Activated CD4-positive, alpha-beta memory T cell treated with anti-CD3 and anti-CD28 coated beads, Interleukin-2, amount 10 ng/mL, durations not matched to agents 7 days and 5 days (primary cell): Measurements from ENCODE around the gene MOSMO. TPM values are rescaled to one million over a fixed set of nuclear protein-coding genes. Genes with fewer than 3 reads are reported as not detected.

Source experiments
- CTCF ChIA-PET: fragments of 350-600 bp; sonication (Branson Sonifier 250); formaldehyde crosslinking; loops from one replicate; lab custom pipeline; 2021; ENCODE audit warnings: antibody characterized with exemption, inconsistent platforms; lab: Charles Lee
- POLR2A ChIA-PET: fragments of 350-600 bp; sonication (Branson Sonifier 250); formaldehyde crosslinking; loops from one replicate; lab custom pipeline; 2021; ENCODE audit warnings: antibody characterized with exemption; lab: Charles Lee
- DNase-seq: peaks from one replicate; pipeline ENCODE4 v3.0.0-alpha.2; 2020
- H3K27ac Mint-ChIP-seq: one replicate; pipeline ENCODE4 v1.8.0; 2021; ENCODE audit warnings: mild to moderate bottlenecking, mixed read lengths
- H3K27me3 Mint-ChIP-seq: one replicate; pipeline ENCODE4 v1.8.0; 2021; ENCODE audit warnings: mixed read lengths
- H3K36me3 Mint-ChIP-seq: one replicate; pipeline ENCODE4 v1.8.0; 2021; ENCODE audit warnings: low read depth, mixed read lengths
- H3K4me1 Mint-ChIP-seq: one replicate; pipeline ENCODE4 v1.8.0; 2021; ENCODE audit warnings: mixed read lengths
- H3K4me3 Mint-ChIP-seq: one replicate; pipeline ENCODE4 v1.8.0; 2021; ENCODE audit warnings: mild to moderate bottlenecking, mixed read lengths
- H3K9me3 Mint-ChIP-seq: one replicate; pipeline ENCODE4 v1.8.0; 2021; ENCODE audit warnings: mixed read lengths
- total RNA-seq, 2 experiments: library from RNA; stranded (reverse); gene quantifications; one replicate each; pipeline ENCODE4 v1.2.3, GENCODE V29; 2021

MOSMO gene
- total RNA-seq, 2 experiments from 2014 or later, result 12.1 to 13.0 TPM

- no peak for DNase-seq
- H3K27me3 Mint-ChIP-seq, result no peaks in the 10 kb centered on the region
- POLR2A ChIA-PET, result no interaction called here
- CTCF ChIA-PET, result interaction anchor here (1.9 to 5.9 kb wide), 3 partner anchors 18 to 80 kb away, joined by 9 to 319 read pairs (median 19); partner anchors contain the start of genes MOSMO and PDZD9
- peaks cover 4% of the 10 kb centered on the region for H3K36me3 Mint-ChIP-seq
- no peak overlapping the region for H3K27ac Mint-ChIP-seq
- H3K4me1 Mint-ChIP-seq, result peaks cover 3% of the 10 kb centered on the region
- no peaks in the 10 kb centered on the region for H3K9me3 Mint-ChIP-seq
- H3K4me3 Mint-ChIP-seq, result no peak overlapping the region
These were observed 73.1 kb downstream of the MOSMO start for GRCh38 chr16:22081050-22081449.

GRCh38 chr16:22086440-22086839 lies 78.5 kb downstream of the MOSMO start:
- ChIA-PET CTCF (no interaction called here), POLR2A (no interaction called here)
- Mint-ChIP-seq H3K4me1 (no peaks in the 10 kb centered on the region), H3K27me3 (no peaks in the 10 kb centered on the region), H3K27ac (no peak overlapping the region), H3K4me3 (no peak overlapping the region), H3K36me3 (peaks cover 6% of the 10 kb centered on the region), H3K9me3 (no peaks in the 10 kb centered on the region)
- no peak for DNase-seq

DNA sequence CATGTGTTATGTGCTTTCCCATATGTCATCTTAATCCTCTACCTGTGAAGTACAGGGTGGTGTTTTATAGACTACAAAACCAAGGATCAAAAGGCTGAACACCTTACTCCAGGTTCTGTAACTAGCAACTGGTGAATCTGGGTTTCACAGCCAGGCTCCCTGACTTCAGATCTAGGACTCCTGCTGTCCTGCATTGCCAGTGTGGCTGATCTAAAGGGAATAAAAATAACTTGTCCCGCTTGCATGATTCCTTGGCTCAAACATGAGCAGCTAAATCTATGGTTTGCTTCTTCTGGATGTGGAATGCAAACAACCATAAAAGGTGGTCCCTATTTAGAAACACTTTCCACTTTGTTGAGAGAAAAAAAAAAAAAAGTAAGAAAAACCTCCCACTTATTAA lies 80.7 kb downstream of the MOSMO start:
- Mint-ChIP-seq H3K4me3 (no peak overlapping the region), H3K9me3 (no peaks in the 10 kb centered on the region), H3K27ac (no peak overlapping the region), H3K27me3 (peaks cover 3% of the 10 kb centered on the region), H3K36me3 (peaks cover 6% of the 10 kb centered on the region), H3K4me1 (no peaks in the 10 kb centered on the region)
- ChIA-PET CTCF (interaction anchor here (1.6 to 2.0 kb wide), 3 partner anchors 10 to 100 kb away, joined by 5 to 12 read pairs (median 5); no protein-coding TSS in a partner anchor), POLR2A (no interaction called here)
- no peak for DNase-seq

DNA sequence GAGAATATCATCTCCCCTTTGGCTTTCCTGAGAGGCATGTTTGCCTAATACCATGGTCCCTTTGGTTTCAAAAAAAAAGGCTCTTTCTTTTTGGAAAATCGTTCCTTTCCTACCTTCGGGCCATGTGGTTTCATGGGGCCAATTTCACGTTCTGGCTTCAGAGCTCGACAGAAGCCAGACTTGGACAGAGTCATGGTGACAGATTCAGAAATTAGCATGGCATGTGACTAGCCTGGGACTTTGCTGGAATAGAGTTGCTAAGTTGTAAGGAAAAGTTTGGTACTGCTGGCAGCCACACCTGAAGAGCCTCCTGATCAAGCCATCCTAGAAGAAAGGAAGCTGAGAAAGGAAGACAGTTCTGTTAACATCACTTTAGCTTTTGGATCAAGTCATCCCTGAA lies 82.0 kb downstream of the MOSMO start:
- CTCF ChIA-PET, result interaction anchor here (0.8 to 3.7 kb wide), 7 partner anchors 9 to 102 kb away, joined by 3 to 31 read pairs (median 5); no protein-coding TSS in a partner anchor
- Mint-ChIP-seq H3K4me3 (no peak overlapping the region), H3K4me1 (no peaks in the 10 kb centered on the region), H3K9me3 (no peaks in the 10 kb centered on the region), H3K27me3 (peaks cover 4% of the 10 kb centered on the region), H3K27ac (no peak overlapping the region), H3K36me3 (peaks cover 6% of the 10 kb centered on the region)
- no peak for DNase-seq
- POLR2A ChIA-PET, result no interaction called here

- H3K4me3 Mint-ChIP-seq, result no peak overlapping the region
- POLR2A ChIA-PET, result interaction anchor here (1.1 kb wide), 1 partner anchor 9 kb away, joined by 5 read pairs; no protein-coding TSS in a partner anchor
These were observed 83.8 kb downstream of the MOSMO start for GRCh38 chr16:22091721-22092120.

GRCh38 chr16:22092143-22092933 lies 84.4 kb downstream of the MOSMO start, which contains the start of gene VWA3A:
TSS of gene VWA3A (plus strand) at chr16:22092541. CDS start at chr16:22092638, 97 bp downstream.
- Mint-ChIP-seq H3K27ac (no peak within 1 kb of the TSS), H3K9me3 (no peaks in the 10 kb centered on the region), H3K27me3 (peaks cover 14% of the 10 kb centered on the region), H3K4me3 (no peak within 1 kb of the TSS), H3K36me3 (no peaks in the 10 kb centered on the region), H3K4me1 (no peaks in the 10 kb centered on the region)
- POLR2A ChIA-PET, result interaction anchor here (1.1 kb wide), 1 partner anchor 10 kb away, joined by 5 read pairs; no protein-coding TSS in a partner anchor
- DNase-seq, result no peak
- CTCF ChIA-PET, result interaction anchor here (3.7 kb wide), 1 partner anchor 14 kb away, joined by 31 read pairs; no protein-coding TSS in a partner anchor

More at GRCh38 chr16:22091721-22092120, 83.8 kb downstream of the MOSMO start:
- DNase-seq, result no peak
- CTCF ChIA-PET, result interaction anchor here (3.7 kb wide), 1 partner anchor 13 kb away, joined by 31 read pairs; no protein-coding TSS in a partner anchor
- Mint-ChIP-seq H3K36me3 (no peaks in the 10 kb centered on the region), H3K27me3 (peaks cover 12% of the 10 kb centered on the region), H3K4me1 (no peaks in the 10 kb centered on the region), H3K27ac (no peak overlapping the region), H3K9me3 (no peaks in the 10 kb centered on the region)

DNA sequence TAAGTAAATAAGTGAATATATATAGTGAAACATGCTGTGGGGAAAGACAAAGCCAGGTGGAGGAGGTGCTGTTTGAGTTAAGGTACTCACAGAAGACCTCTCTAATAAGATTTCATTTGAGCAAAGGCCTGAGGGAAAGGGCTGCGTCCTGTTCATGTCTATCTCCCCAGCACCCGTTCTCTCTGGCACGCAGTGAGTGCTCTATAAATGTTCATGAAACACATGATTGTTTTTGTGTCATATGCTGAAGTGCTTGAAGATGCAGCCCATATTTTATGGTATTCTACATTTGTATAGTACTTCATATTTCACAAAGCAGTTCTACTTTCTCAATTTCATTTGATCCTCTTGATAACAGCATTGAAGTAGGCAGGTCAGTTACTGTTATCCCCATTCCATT lies 85.4 kb downstream of the MOSMO start:
- Mint-ChIP-seq H3K4me1 (no peaks in the 10 kb centered on the region), H3K27ac (no peak overlapping the region), H3K36me3 (no peaks in the 10 kb centered on the region), H3K4me3 (no peak overlapping the region), H3K9me3 (no peaks in the 10 kb centered on the region), H3K27me3 (peaks cover 24% of the 10 kb centered on the region)
- POLR2A ChIA-PET, result no interaction called here
- no peak for DNase-seq
- CTCF ChIA-PET, result interaction anchor here (1.2 to 3.7 kb wide), 2 partner anchors 15 to 16 kb away, joined by 3 to 31 read pairs; no protein-coding TSS in a partner anchor

DNA sequence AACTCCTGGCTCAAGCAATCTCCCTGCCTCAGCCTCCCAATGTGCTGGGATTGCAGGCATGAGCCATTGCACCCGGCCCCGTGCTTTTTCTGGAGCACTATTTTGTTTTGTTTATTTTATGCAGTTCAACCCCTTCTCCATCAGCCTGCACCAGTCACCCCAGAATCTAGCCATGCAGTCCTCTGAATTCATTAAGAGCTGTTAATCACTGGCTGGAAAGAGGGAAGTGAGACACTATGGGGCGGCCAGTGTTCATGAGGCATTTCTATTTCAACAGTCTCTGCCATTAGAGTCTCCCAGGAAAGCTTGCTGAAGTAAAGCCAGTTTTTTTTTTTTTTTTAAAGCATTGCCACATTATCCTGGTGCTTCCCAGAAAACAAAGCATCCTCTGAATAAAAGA lies 86.1 kb downstream of the MOSMO start:
- ChIA-PET CTCF (interaction anchor here (0.7 to 1.4 kb wide), 3 partner anchors 16 to 94 kb away, joined by 3 to 6 read pairs (median 4); no protein-coding TSS in a partner anchor), POLR2A (interaction anchor here (0.6 kb wide), 1 partner anchor 129 kb away, joined by 3 read pairs; no protein-coding TSS in a partner anchor)
- H3K36me3 Mint-ChIP-seq, result no peaks in the 10 kb centered on the region
- peaks cover 26% of the 10 kb centered on the region for H3K27me3 Mint-ChIP-seq
- H3K4me3 Mint-ChIP-seq, result no peak overlapping the region
- no peak overlapping the region for H3K27ac Mint-ChIP-seq
- no peaks in the 10 kb centered on the region for H3K9me3 Mint-ChIP-seq
- peaks cover 1% of the 10 kb centered on the region for H3K4me1 Mint-ChIP-seq
- no peak for DNase-seq

GRCh38 chr16:22098405-22099255 lies 90.7 kb downstream of the MOSMO start:
- H3K9me3 Mint-ChIP-seq, result no peaks in the 10 kb centered on the region
- peaks cover 25% of the 10 kb centered on the region for H3K27me3 Mint-ChIP-seq
- POLR2A ChIA-PET, result interaction anchor here (0.6 kb wide), 1 partner anchor 41 kb away, joined by 3 read pairs; no protein-coding TSS in a partner anchor
- DNase-seq, result no peak
- no peak overlapping the region for H3K27ac Mint-ChIP-seq
- CTCF ChIA-PET, result interaction anchor here (0.6 to 3.7 kb wide), 23 partner anchors 9 to 1607 kb away, joined by 3 to 25 read pairs (median 5); no protein-coding TSS in a partner anchor
- peaks cover 1% of the 10 kb centered on the region for H3K4me1 Mint-ChIP-seq
- no peaks in the 10 kb centered on the region for H3K36me3 Mint-ChIP-seq
- H3K4me3 Mint-ChIP-seq, result no peak overlapping the region

- H3K27ac Mint-ChIP-seq, result no peak overlapping the region
- H3K4me3 Mint-ChIP-seq, result no peak overlapping the region
- H3K36me3 Mint-ChIP-seq, result no peaks in the 10 kb centered on the region
- ChIA-PET POLR2A (interaction anchor here (0.6 kb wide), 1 partner anchor 42 kb away, joined by 3 read pairs; no protein-coding TSS in a partner anchor), CTCF (interaction anchor here (0.6 to 3.7 kb wide), 22 partner anchors 10 to 1492 kb away, joined by 3 to 25 read pairs (median 5); no protein-coding TSS in a partner anchor)
- H3K27me3 Mint-ChIP-seq, result peaks cover 25% of the 10 kb centered on the region
- H3K4me1 Mint-ChIP-seq, result peaks cover 1% of the 10 kb centered on the region
- H3K9me3 Mint-ChIP-seq, result no peaks in the 10 kb centered on the region
- no peak for DNase-seq
These were observed 91.5 kb downstream of the MOSMO start for GRCh38 chr16:22099256-22099975.

DNA sequence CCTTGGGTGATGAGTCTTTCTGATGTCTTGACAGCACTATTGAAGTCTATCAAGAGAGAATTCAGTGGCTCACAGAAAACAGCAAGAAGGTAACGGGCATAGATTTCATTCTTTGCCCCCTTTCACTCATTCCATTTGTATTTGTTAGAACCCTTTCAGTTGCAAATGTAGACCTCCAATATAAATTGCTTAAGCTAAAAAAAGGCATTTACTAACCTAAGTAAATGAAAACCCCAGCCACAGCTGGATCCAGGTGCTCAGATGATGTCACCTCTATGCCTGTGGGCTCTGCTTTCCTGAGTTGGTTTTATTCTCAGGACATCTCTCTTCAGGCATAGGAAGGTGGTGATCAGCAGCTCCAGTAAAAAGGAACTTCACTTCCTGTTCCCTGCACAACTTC lies 95.5 kb downstream of the MOSMO start:
- ChIA-PET CTCF (interaction anchor here (2.1 kb wide), 1 partner anchor 26 kb away, joined by 5 read pairs; no protein-coding TSS in a partner anchor), POLR2A (interaction anchor here (1.1 kb wide), 1 partner anchor 96 kb away, joined by 3 read pairs; the partner anchor contains the start of gene MOSMO)
- H3K36me3 Mint-ChIP-seq, result no peaks in the 10 kb centered on the region
- no peak overlapping the region for H3K4me3 Mint-ChIP-seq
- peaks cover 1% of the 10 kb centered on the region for H3K4me1 Mint-ChIP-seq
- H3K27ac Mint-ChIP-seq, result no peak overlapping the region
- H3K9me3 Mint-ChIP-seq, result no peaks in the 10 kb centered on the region
- no peak for DNase-seq
- H3K27me3 Mint-ChIP-seq, result peaks cover 19% of the 10 kb centered on the region
